OCI-LY1 (cell line): Measurements from ENCODE around the gene AKAP13.
"Not testable (repeated sequence)": the region's sequence is repeated elsewhere in the genome, so short reads cannot be mapped to it uniquely, and the experiment has no call there.

Experiments
- EZH2 ChIP-seq: fragments of 200-600 bp; sonication (generic), shearing (Covaris generic); IDR thresholded peaks from 2 replicates; pipeline ENCODE4 v1.8.0; 2017; ENCODE audit warnings: borderline replicate concordance, mixed run types, mild to moderate bottlenecking, antibody characterized with exemption, low read length, moderate library complexity, mixed read lengths
- TF ChIP-seq, protein P1 (sequence below): fragments of 200-600 bp; sonication (generic), shearing (Covaris generic); IDR thresholded peaks from 2 replicates; pipeline ENCODE4 v1.5.1; 2017; ENCODE audit warnings: mild to moderate bottlenecking, antibody characterized with exemption, low read length, moderate library complexity, mixed read lengths

DNA sequence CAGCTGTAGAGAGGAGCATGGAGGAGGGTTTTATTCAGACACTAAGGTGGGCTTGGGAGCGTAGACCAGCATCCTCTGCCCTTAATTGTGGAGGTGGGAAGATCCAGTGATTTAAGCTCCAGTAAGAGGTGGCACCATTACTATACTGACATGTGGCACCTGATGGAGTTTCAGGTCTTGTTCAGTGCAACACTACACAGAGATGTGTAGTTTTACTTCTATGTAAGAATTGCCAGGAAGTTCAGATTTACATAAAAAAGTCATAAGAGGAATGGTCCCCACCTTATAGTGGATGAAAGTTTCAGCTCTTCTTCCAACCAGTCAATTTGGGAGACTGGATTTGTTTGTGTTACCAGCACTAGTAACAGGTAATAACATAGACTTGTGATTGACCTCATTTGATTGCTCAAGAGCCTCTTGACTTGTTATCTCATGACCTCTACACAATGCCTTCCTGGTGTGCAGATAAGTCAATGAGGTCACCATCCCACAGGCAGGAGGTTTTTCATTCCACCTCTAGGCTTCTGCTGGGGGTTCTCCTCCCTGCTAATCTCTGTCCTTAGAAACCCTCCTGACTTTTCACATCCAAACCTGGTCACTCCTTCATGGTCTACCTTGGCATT lies 33.8 kb upstream of the AKAP13 start:
- TF ChIP-seq, protein P1, sequence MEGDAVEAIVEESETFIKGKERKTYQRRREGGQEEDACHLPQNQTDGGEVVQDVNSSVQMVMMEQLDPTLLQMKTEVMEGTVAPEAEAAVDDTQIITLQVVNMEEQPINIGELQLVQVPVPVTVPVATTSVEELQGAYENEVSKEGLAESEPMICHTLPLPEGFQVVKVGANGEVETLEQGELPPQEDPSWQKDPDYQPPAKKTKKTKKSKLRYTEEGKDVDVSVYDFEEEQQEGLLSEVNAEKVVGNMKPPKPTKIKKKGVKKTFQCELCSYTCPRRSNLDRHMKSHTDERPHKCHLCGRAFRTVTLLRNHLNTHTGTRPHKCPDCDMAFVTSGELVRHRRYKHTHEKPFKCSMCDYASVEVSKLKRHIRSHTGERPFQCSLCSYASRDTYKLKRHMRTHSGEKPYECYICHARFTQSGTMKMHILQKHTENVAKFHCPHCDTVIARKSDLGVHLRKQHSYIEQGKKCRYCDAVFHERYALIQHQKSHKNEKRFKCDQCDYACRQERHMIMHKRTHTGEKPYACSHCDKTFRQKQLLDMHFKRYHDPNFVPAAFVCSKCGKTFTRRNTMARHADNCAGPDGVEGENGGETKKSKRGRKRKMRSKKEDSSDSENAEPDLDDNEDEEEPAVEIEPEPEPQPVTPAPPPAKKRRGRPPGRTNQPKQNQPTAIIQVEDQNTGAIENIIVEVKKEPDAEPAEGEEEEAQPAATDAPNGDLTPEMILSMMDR = not testable (repeated sequence)
- TF ChIP-seq EZH2 = not testable (repeated sequence)
